PC-9 (cell line): ENCODE measurements around the gene LAMTOR3.

Experiments
- CTCF ChIP-seq: fragments of 200-600 bp; sonication (generic); conservative IDR thresholded peaks from 2 replicates; pipeline ENCODE4 v1.6.1; 2017; ENCODE audit warnings: mixed run types, antibody characterized with exemption, mild to moderate bottlenecking, moderate library complexity
- EZH2 ChIP-seq: fragments of 200-600 bp; sonication (generic); IDR thresholded peaks from 2 replicates; pipeline ENCODE4 v1.8.0; 2017; ENCODE audit warnings: antibody characterized with exemption, low read depth

GRCh38 chr4:99857307-99857706, 36.9 kb downstream of the LAMTOR3 start:
- TF ChIP-seq EZH2 (no peak), CTCF (no peak)
